Stimulated activated CD4-positive, alpha-beta T cell treated with anti-CD3 and anti-CD28 coated beads, Interleukin-12 subunit alpha, Interleukin-12 subunit beta, amount 100 ng/mL, for 48 hours (primary cell): ENCODE data around the gene FRMD4B.

Experiments
- DNase-seq, 3 donors: peaks; one replicate each; pipeline ENCODE4 v3.0.0-alpha.2; 2020; ENCODE audit warnings: low read depth in 2 of 3, low spot score in 1 of 3

FRMD4B gene

GRCh38 chr3:69209413-69209812, 176.5 kb downstream of the FRMD4B start:
- no peak for DNase-seq

- DNase-seq = no peak
Observed at GRCh38 chr3:69207031-69207430, 178.9 kb downstream of the FRMD4B start.

- no peak for DNase-seq
Observed at GRCh38 chr3:69205385-69205784, 180.5 kb downstream of the FRMD4B start.

GRCh38 chr3:69204315-69204957, 181.5 kb downstream of the FRMD4B start:
- peak in 1 of 3 donors; percentile 36 for DNase-seq

- DNase-seq = no peak
Observed at GRCh38 chr3:69203631-69204314, 182.1 kb downstream of the FRMD4B start.

GRCh38 chr3:69201658-69202057, 184.2 kb downstream of the FRMD4B start:
- no peak for DNase-seq

- peak in 2 of 3 donors; percentile 46 to 47 for DNase-seq
Observed at GRCh38 chr3:69200384-69201068, 185.4 kb downstream of the FRMD4B start.

GRCh38 chr3:69199942-69200341, 185.9 kb downstream of the FRMD4B start:
- DNase-seq = no peak

GRCh38 chr3:69197922-69198530, 187.9 kb downstream of the FRMD4B start:
- peak in 2 of 3 donors; percentile 48 to 56 for DNase-seq

GRCh38 chr3:69197455-69197854, 188.4 kb downstream of the FRMD4B start:
- no peak for DNase-seq

GRCh38 chr3:69196876-69197275, 189.0 kb downstream of the FRMD4B start:
- DNase-seq = no peak

- no peak for DNase-seq
Observed at GRCh38 chr3:69194431-69195165, 191.3 kb downstream of the FRMD4B start.

GRCh38 chr3:69193749-69194148, 192.1 kb downstream of the FRMD4B start:
- DNase-seq = no peak

GRCh38 chr3:69191516-69191915, 194.4 kb downstream of the FRMD4B start:
- no peak for DNase-seq

- no peak for DNase-seq
Observed at GRCh38 chr3:69189487-69189886, 196.4 kb downstream of the FRMD4B start.

GRCh38 chr3:69186575-69187093, 199.3 kb downstream of the FRMD4B start:
- no peak for DNase-seq

GRCh38 chr3:69182588-69183316, 203.1 kb downstream of the FRMD4B start:
- no peak for DNase-seq

- DNase-seq = no peak
Observed at GRCh38 chr3:69181592-69182211, 204.2 kb downstream of the FRMD4B start.

- no peak for DNase-seq
Observed at GRCh38 chr3:69180869-69181591, 204.9 kb downstream of the FRMD4B start.
